ENCODE results near the gene RPL29.
A peak's percentile ranks its signal among the peaks of the same experiment; 100 is the strongest.

DNA sequence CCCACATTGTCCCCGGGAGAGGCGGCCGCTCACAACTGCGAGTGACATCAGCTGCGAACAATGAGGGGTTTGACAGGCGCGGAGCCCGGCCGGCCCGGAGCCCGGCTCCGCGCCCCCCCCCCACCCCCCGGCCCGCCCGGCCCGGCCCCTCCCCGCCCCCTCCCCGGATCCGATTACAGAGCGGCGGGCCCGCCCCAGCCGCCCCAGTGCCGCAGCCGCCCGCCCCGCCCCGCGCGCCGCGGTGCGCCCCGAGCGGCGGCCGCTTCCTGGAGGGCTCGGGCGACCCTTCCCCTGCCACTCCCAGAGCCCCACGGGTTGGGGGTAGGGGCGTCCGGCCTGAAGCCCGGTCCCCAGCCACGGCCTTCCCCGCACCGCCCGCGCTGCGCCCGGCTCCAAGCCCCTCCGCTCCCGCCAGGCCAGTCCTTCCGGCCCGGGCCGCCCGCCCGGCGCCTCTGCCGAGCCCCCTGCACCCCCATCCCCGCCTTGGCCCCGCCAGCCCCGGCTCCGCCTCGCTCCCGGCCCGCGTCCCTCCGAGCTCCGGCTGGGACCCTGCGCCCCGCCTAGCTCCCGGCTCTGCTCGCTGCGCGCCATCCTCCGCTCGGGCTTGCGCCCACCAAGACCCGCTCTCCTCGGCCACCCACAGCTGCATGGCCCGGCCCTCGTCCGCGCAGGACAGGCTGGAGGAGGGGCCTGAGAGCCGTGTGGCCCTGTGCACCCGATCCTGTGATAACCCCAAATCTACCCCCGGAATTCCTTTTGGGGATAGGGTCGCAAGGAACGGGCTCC, 28.1 kb downstream of the RPL29 start, which contains the start of gene PCBP4:
- TF ChIP-seq, protein P1, sequence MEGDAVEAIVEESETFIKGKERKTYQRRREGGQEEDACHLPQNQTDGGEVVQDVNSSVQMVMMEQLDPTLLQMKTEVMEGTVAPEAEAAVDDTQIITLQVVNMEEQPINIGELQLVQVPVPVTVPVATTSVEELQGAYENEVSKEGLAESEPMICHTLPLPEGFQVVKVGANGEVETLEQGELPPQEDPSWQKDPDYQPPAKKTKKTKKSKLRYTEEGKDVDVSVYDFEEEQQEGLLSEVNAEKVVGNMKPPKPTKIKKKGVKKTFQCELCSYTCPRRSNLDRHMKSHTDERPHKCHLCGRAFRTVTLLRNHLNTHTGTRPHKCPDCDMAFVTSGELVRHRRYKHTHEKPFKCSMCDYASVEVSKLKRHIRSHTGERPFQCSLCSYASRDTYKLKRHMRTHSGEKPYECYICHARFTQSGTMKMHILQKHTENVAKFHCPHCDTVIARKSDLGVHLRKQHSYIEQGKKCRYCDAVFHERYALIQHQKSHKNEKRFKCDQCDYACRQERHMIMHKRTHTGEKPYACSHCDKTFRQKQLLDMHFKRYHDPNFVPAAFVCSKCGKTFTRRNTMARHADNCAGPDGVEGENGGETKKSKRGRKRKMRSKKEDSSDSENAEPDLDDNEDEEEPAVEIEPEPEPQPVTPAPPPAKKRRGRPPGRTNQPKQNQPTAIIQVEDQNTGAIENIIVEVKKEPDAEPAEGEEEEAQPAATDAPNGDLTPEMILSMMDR (IDR thresholded peaks at IDR 0.05) = no peak
- peak; percentile 66 for TF ChIP-seq POLR2A (IDR thresholded peaks at IDR 0.05)
- TF ChIP-seq EP300 (IDR thresholded peaks at IDR 0.05) = no peak

Measured in ovary (tissue), 3 donors.